Jurkat, Clone E6-1 (cell line): ENCODE results near the gene KDM4B.

Experiments used
- DNase-seq: peaks from one replicate; pipeline ENCODE4 v3.0.0-alpha.2; 2011; ENCODE audit warnings: low read depth, low spot score
- H3K4me3 ChIP-seq: 2 replicates; pipeline ENCODE4 v1.5.1; 2011; ENCODE audit warnings: mild to moderate bottlenecking, low read length, control low read depth, moderate library complexity

KDM4B gene

DNA sequence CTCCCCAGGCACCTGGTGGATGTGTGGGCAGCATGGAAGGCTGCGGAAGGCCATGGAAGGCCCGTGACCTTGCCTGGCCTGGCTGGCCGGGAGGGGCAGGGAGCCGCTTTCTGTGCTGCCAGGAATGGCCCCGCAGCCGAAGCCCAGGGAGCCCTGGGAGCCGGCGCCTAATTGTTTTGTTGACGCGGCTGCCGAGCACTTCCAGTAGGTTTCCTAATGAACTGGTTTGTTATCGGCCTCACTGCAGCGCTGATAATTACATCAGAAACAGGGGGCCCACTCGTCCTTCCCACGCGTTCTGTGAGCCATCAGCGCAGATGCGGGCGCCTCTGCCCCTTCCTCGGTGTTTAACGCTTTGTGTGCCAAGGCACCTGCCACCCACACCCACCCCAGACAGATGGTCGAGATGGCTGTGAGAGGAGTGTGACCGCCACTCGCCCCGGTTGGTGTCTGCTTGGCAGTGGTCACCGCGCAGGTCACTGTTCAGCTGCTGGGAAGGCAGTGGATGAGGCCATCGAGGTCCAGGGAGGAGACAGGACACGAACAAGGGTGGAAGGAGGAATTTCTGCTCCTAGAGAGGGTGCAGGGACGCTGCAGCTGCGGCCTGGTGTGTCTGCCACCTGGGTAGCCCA lies 124.5 kb downstream of the KDM4B start:
- DNase-seq = no peak
- H3K4me3 ChIP-seq = no peak overlapping the region

GRCh38 chr19:5093948-5094718 lies 125.2 kb downstream of the KDM4B start:
- no peak overlapping the region for H3K4me3 ChIP-seq
- no peak for DNase-seq

GRCh38 chr19:5094768-5095567 lies 126.1 kb downstream of the KDM4B start:
- no peak overlapping the region for H3K4me3 ChIP-seq

GRCh38 chr19:5095568-5095850 lies 126.6 kb downstream of the KDM4B start:
- DNase-seq = no peak
- H3K4me3 ChIP-seq = no peak overlapping the region

More at GRCh38 chr19:5094768-5095567, 126.1 kb downstream of the KDM4B start:
- DNase-seq = no peak

- H3K4me3 ChIP-seq = no peak overlapping the region
- DNase-seq = no peak
Observed at GRCh38 chr19:5096536-5096935, 127.6 kb downstream of the KDM4B start.

DNA sequence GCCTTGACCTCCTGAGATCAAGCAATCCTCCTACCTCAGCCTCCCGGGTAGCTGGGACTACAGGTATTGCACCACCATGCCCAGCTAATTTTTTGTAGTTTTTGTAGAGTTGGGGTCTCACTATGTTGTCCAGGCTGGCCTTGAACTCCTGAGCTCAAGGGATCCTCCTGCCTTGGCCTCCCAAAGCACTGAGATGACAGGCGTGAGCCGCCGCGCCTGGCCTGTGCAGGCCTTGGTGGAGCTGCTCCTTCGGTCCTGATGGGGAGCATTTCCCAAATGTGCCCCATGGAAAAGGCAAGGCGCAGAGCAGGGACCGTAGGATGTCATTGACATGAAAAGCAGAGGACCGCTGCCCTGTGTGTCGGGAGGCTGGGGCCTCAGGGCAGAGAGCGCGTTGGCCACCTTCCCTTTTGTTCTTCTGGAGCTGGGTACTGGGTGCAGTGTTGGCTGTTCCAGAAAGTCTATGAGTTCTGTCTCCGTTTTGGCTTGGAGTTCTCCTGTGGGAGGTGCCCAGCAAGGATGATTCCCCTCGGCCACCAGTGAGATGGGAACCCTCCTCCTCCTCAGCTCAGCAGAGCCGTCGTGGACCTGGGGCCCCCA lies 128.5 kb downstream of the KDM4B start:
- no peak overlapping the region for H3K4me3 ChIP-seq
- DNase-seq = no peak

- no peak overlapping the region for H3K4me3 ChIP-seq
Observed at GRCh38 chr19:5097959-5098623, 129.2 kb downstream of the KDM4B start.

GRCh38 chr19:5098646-5099045 lies 129.7 kb downstream of the KDM4B start:
- DNase-seq = no peak
- no peak overlapping the region for H3K4me3 ChIP-seq

More at GRCh38 chr19:5097959-5098623, 129.2 kb downstream of the KDM4B start:
- DNase-seq = no peak

GRCh38 chr19:5099701-5100221 lies 130.8 kb downstream of the KDM4B start:
- H3K4me3 ChIP-seq = no peak overlapping the region
- DNase-seq = no peak

GRCh38 chr19:5101871-5102270 lies 133.0 kb downstream of the KDM4B start:
- no peak overlapping the region for H3K4me3 ChIP-seq
- DNase-seq = no peak

- DNase-seq = no peak
Observed at GRCh38 chr19:5102520-5102919, 133.6 kb downstream of the KDM4B start.

GRCh38 chr19:5103061-5103701 lies 134.3 kb downstream of the KDM4B start:
- DNase-seq = no peak
- H3K4me3 ChIP-seq = no peak overlapping the region

More at GRCh38 chr19:5102520-5102919, 133.6 kb downstream of the KDM4B start:
- no peak overlapping the region for H3K4me3 ChIP-seq

GRCh38 chr19:5103812-5104410 lies 135.0 kb downstream of the KDM4B start:
- DNase-seq = no peak
- H3K4me3 ChIP-seq = no peak overlapping the region

- DNase-seq = no peak
- H3K4me3 ChIP-seq = no peak overlapping the region
Observed at GRCh38 chr19:5104871-5105351, 136.0 kb downstream of the KDM4B start.

GRCh38 chr19:5106191-5106726 lies 137.3 kb downstream of the KDM4B start:
- no peak overlapping the region for H3K4me3 ChIP-seq
- DNase-seq = no peak

DNA sequence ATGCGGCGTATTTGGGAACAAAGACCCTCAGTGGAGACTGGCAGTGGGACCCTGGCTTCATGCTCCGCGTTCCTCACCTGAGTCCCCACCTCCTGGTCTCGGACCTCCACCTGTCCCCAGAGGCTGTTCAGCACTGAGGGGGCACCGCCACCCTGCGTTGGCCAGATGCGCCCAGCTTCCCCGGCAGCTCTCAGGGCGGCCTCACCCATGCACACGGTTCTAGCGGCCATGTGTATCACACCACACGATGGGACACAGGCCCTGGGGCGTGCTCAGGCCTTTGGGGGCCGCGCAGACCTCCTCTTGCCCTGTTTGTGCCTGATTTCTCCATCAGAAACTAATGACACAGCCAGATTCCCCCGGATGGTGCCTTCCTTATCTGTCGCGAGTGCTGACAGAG lies 138.1 kb downstream of the KDM4B start:
- H3K4me3 ChIP-seq = no peak overlapping the region
- no peak for DNase-seq

DNA sequence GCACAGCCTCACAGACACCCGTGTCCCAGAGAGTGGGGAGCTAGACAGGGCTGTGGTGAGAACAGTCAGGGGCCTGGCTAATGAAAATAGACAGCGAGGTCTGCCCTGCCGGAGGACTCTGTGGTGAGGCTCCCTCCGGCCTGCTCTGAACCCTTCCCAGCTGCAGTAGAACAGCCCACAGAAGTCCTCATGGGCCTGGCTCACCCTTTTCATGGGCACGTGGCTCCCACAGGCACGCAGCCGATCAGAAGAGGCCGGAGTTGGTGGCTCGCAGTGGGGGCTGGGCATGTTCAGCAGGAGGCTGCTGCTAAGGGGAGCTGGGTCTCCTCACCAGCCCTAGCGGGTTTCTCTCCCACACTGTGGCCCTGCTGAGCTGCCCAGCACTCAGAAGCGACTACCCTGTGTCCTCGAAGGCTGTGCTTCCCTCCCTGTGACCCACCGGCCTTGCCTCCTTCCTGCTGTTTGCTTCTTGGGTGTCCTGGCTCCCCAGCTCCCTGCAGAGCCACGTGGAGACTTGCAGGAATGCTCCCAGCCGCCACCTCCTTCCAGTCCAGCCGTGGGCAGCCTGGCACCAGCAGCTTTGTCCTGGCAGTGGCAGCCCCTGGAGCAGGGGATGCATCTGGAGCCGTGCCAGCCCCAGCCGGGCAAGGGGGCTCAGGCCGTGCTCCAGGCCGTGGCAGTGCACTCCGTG lies 138.7 kb downstream of the KDM4B start:
- DNase-seq = no peak
- H3K4me3 ChIP-seq = no peak overlapping the region
